Liver (tissue), 9 donors: ENCODE results near the gene LY86. TPM values are rescaled to one million over a fixed set of nuclear protein-coding genes. Genes with fewer than 3 reads are reported as not detected.

ENCODE experiments used
- DNase-seq: peaks from one replicate; pipeline ENCODE4 v3.0.0-alpha.2; 2017; ENCODE audit warnings: low spot score
- H3K27ac ChIP-seq, 2 donors: one replicate each; pipeline ENCODE4 v1.7.0; 2013; ENCODE audit warnings: inconsistent platforms in 2 of 2, low read length in 2 of 2, control low read depth in 1 of 2, low read depth in 1 of 2, mild to moderate bottlenecking in 1 of 2
- H3K27me3 ChIP-seq, 4 donors: one replicate each; pipeline versions ENCODE4 v1.6.1 to v1.7.0; 2013; ENCODE audit warnings: low read length in 3 of 4, inconsistent platforms in 1 of 4, mild to moderate bottlenecking in 1 of 4, moderate library complexity in 1 of 4; ENCODE audit not compliant: control insufficient read depth in 4 of 4, insufficient read depth in 4 of 4
- H3K36me3 ChIP-seq, 4 donors: one replicate each; pipeline versions ENCODE4 v1.6.1 to v1.7.0; 2013; ENCODE audit warnings: low read length in 3 of 4, mild to moderate bottlenecking in 3 of 4, low read depth in 1 of 4, moderate library complexity in 1 of 4; ENCODE audit not compliant: control insufficient read depth in 4 of 4, insufficient read depth in 3 of 4
- H3K4me1 ChIP-seq, 4 donors: one replicate each; pipeline versions ENCODE4 v1.6.1 to v1.7.0; 2013; ENCODE audit warnings: low read length in 3 of 4, mild to moderate bottlenecking in 3 of 4, moderate library complexity in 1 of 4; ENCODE audit not compliant: control insufficient read depth in 4 of 4, insufficient read depth in 4 of 4
- H3K4me3 ChIP-seq, 3 donors: one replicate each; pipeline versions ENCODE4 v1.6.1 to v1.7.0; 2013; ENCODE audit warnings: low read length in 3 of 3, control low read depth in 1 of 3, low read depth in 1 of 3, mild to moderate bottlenecking in 1 of 3
- H3K9ac ChIP-seq, 2 donors: one replicate each; pipeline ENCODE4 v1.7.0; 2013; ENCODE audit warnings: low read length in 2 of 2, mild to moderate bottlenecking in 2 of 2, moderate library complexity in 2 of 2, control low read depth in 1 of 2, low read depth in 1 of 2
- H3K9me3 ChIP-seq, 4 donors: one replicate each; pipeline versions ENCODE4 v1.6.1 to v1.7.0; 2013; ENCODE audit warnings: low read length in 3 of 4; ENCODE audit not compliant: control insufficient read depth in 4 of 4
- EGR1 ChIP-seq, 2 donors: IDR thresholded peaks; 2 replicates each; pipeline ENCODE4 v1.6.1; 2016 to 2018; ENCODE audit warnings: antibody characterized with exemption in 2 of 2, low read depth in 2 of 2
- FOXA1 ChIP-seq: IDR thresholded peaks from 2 replicates; pipeline ENCODE4 v1.6.1; 2016; ENCODE audit warnings: antibody characterized with exemption
- FOXA2 ChIP-seq: IDR thresholded peaks from 2 replicates; pipeline ENCODE4 v1.6.1; 2016; ENCODE audit warnings: antibody characterized with exemption
- GABPA ChIP-seq, 2 donors: IDR thresholded peaks in 1 of 2; conservative IDR thresholded peaks in 1 of 2; 2 replicates each; pipeline ENCODE4 v1.6.1; 2016; ENCODE audit warnings: antibody characterized with exemption in 2 of 2, mild to moderate bottlenecking in 1 of 2, moderate library complexity in 1 of 2
- HNF4G ChIP-seq: IDR thresholded peaks from 2 replicates; pipeline ENCODE4 v1.6.1; 2016; ENCODE audit warnings: antibody characterized with exemption
- JUND ChIP-seq, 2 donors: IDR thresholded peaks; 2 replicates each; pipeline ENCODE4 v1.6.1; 2016; ENCODE audit warnings: antibody characterized with exemption in 2 of 2
- MAX ChIP-seq: IDR thresholded peaks from 2 replicates; pipeline ENCODE4 v1.6.1; 2016; ENCODE audit warnings: antibody characterized with exemption
- NR2F2 ChIP-seq: IDR thresholded peaks from 2 replicates; pipeline ENCODE4 v1.6.1; 2016; ENCODE audit warnings: antibody characterized with exemption
- RAD21 ChIP-seq, 2 donors: IDR thresholded peaks; 2 replicates each; pipeline ENCODE4 v1.6.1; 2016; ENCODE audit warnings: antibody characterized with exemption in 2 of 2, mild to moderate bottlenecking in 2 of 2
- RXRA ChIP-seq, 2 donors: IDR thresholded peaks; 2 replicates each; pipeline ENCODE4 v1.6.1; 2017 to 2018; ENCODE audit warnings: antibody characterized with exemption in 2 of 2, mild to moderate bottlenecking in 1 of 2
- SP1 ChIP-seq: IDR thresholded peaks from 2 replicates; pipeline ENCODE4 v1.6.1; 2018; ENCODE audit warnings: antibody characterized with exemption, mild to moderate bottlenecking
- TAF1 ChIP-seq: conservative IDR thresholded peaks from 2 replicates; pipeline ENCODE4 v1.6.1; 2016; ENCODE audit warnings: antibody characterized with exemption, mild to moderate bottlenecking
- ZBTB33 ChIP-seq: IDR thresholded peaks from 2 replicates; pipeline ENCODE4 v1.6.1; 2016; ENCODE audit warnings: antibody characterized with exemption
- WGBS: extraction: QIAGEN DNeasy Blood & Tissue Kit; methylation state at CpG from one replicate; pipeline ENCODE4 v1.1.7; 2013; 5-methylcytosine and 5-hydroxymethylcytosine counted together
- polyA plus RNA-seq, 2 donors: library from polyadenylated mRNA; stranded (reverse) in 1 of 2; unstranded in 1 of 2; fragments of 200-250 nt in 1 of 2; fragments of >200 nt in 1 of 2; fragmentation: Nextera tagmentation in 1 of 2; extraction: Ambion mirVana in 1 of 2; gene quantifications; one replicate each; pipeline versions ENCODE4 v1.2.1 to v1.2.3, GENCODE V29; 2013 to 2015
- total RNA-seq, 2 donors: library from RNA; depleted of rRNA; stranded (reverse); fragments of >200 nt; gene quantifications; one replicate each; pipeline ENCODE4 v1.2.3, GENCODE V29; 2014
- TF ChIP-seq, protein P1 (sequence below): fragments of 150-350 bp; IDR thresholded peaks from 2 replicates; pipeline ENCODE4 v1.5.1; 2017; ENCODE audit warnings: improper control_type of control experiment, low read depth, low read length; ENCODE audit not compliant: missing input control
- TF ChIP-seq, protein P2 (sequence below): IDR thresholded peaks from 2 replicates; pipeline ENCODE4 v1.6.1; 2016; ENCODE audit warnings: antibody characterized with exemption
- donor health status: healthy.
- donor health status: healthy.
- donor health status: healthy.
- donor health status: healthy.
- donor health status: healthy.

The LY86 gene
- total and polyA plus RNA-seq, 4 donors = 1.4 to 7.8 (median 3.7) TPM

DNA sequence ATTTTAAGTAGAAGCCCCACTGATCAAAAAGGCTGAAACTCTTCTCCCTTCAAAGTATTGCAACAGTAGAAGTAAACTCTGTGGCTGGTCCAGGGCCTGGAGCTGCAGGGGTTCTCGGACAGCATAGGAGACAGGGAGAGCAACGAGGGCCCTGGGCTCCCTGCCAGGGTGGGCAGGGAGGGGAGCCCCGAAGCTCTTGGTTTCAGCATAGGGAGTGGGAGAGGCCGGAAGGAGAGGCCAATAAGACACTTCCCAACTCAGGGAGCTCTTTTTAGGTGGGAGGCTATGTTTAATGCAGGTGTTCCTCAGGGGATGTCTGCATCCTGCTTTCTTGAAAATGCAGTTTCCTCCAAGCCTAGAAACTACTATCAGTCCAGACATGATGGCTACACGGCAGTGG lies 91.1 kb downstream of the LY86 start:
- H3K36me3 ChIP-seq = no peaks in the 10 kb centered on the region
- TF ChIP-seq TAF1 = no peak
- H3K4me1 ChIP-seq = peaks cover 16 to 55% (median 44%) of the 10 kb centered on the region in 4 donors
- peak overlapping the region in 1 of 2 donors; percentile 32 for H3K27ac ChIP-seq
- H3K27me3 ChIP-seq = no peaks in the 10 kb centered on the region
- H3K9ac ChIP-seq = no peak overlapping the region
- WGBS = 55% methylated on average over 5 of the region's 5 CpGs
- no peaks in the 10 kb centered on the region for H3K9me3 ChIP-seq
- DNase-seq = no peak
- no peak overlapping the region for H3K4me3 ChIP-seq

DNA sequence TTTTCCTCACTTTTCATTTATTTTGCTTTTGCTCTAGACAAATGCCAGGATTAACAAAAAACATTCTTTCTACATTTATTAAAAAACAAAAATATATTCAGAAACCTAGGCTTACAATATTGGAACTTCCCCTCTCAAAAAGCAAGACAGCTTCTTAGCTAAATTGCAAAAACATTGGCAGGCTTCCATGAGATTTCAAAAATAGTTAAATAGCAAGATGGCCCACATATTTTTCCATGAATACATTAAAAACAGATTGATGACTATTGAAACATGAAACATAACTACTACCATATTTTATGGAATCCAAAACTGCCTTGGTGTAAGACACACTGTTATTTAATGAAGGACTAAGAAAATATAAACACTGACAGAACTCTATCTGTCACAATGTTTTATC lies 92.0 kb downstream of the LY86 start:
- H3K27ac ChIP-seq = no peak overlapping the region

GRCh38 chr6:6681075-6681849 lies 92.7 kb downstream of the LY86 start:
- DNase-seq = no peak
- Histone ChIP-seq H3K27ac (no peak overlapping the region), H3K4me3 (no peak overlapping the region), H3K9me3 (no peaks in the 10 kb centered on the region), H3K4me1 (peaks cover 17 to 67% (median 54%) of the 10 kb centered on the region in 4 donors), H3K9ac (no peak overlapping the region), H3K27me3 (no peaks in the 10 kb centered on the region), H3K36me3 (no peaks in the 10 kb centered on the region)
- 92% methylated on average over 11 of the region's 11 CpGs for WGBS
- no peak for TF ChIP-seq MAX
- TF ChIP-seq, protein P1, sequence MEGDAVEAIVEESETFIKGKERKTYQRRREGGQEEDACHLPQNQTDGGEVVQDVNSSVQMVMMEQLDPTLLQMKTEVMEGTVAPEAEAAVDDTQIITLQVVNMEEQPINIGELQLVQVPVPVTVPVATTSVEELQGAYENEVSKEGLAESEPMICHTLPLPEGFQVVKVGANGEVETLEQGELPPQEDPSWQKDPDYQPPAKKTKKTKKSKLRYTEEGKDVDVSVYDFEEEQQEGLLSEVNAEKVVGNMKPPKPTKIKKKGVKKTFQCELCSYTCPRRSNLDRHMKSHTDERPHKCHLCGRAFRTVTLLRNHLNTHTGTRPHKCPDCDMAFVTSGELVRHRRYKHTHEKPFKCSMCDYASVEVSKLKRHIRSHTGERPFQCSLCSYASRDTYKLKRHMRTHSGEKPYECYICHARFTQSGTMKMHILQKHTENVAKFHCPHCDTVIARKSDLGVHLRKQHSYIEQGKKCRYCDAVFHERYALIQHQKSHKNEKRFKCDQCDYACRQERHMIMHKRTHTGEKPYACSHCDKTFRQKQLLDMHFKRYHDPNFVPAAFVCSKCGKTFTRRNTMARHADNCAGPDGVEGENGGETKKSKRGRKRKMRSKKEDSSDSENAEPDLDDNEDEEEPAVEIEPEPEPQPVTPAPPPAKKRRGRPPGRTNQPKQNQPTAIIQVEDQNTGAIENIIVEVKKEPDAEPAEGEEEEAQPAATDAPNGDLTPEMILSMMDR = no peak
- TF ChIP-seq FOXA2 = no peak
- TF ChIP-seq TAF1 = no peak
- TF ChIP-seq RXRA (IDR thresholded peaks at IDR 0.05) = no peak
- TF ChIP-seq, protein P2, sequence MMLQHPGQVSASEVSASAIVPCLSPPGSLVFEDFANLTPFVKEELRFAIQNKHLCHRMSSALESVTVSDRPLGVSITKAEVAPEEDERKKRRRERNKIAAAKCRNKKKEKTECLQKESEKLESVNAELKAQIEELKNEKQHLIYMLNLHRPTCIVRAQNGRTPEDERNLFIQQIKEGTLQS = no peak

More for the DNA sequence above, 92.0 kb downstream of the LY86 start:
- H3K9me3 ChIP-seq = no peaks in the 10 kb centered on the region
- no peak for DNase-seq
- no peaks in the 10 kb centered on the region for H3K36me3 ChIP-seq
- no peak for TF ChIP-seq NR2F2
- TF ChIP-seq JUND (IDR thresholded peaks at IDR 0.05) = no peak
- no peak for TF ChIP-seq RAD21 (IDR thresholded peaks at IDR 0.05)
- TF ChIP-seq ZBTB33 = no peak
- no peak for TF ChIP-seq RXRA (IDR thresholded peaks at IDR 0.05)
- TF ChIP-seq TAF1 = no peak
- TF ChIP-seq, protein P1 = no peak
- TF ChIP-seq EGR1 (IDR thresholded peaks at IDR 0.05; ENCODE audit: low read depth in 2 of 2) = no peak
- no peak for TF ChIP-seq SP1
- no peak for TF ChIP-seq FOXA1
- TF ChIP-seq HNF4G = no peak
- TF ChIP-seq GABPA (IDR thresholded peaks at IDR 0.05 in 1 of 2, conservative IDR thresholded peaks at IDR 0.05 in 1 of 2) = no peak
- TF ChIP-seq FOXA2 = no peak
- peaks cover 16 to 61% (median 49%) of the 10 kb centered on the region in 4 donors for H3K4me1 ChIP-seq
- no peak overlapping the region for H3K9ac ChIP-seq
- H3K4me3 ChIP-seq = no peak overlapping the region
- no peaks in the 10 kb centered on the region for H3K27me3 ChIP-seq
